Uterine smooth muscle cell (primary cell): ENCODE results near the gene TSLP. TPM values are rescaled to one million over a fixed set of nuclear protein-coding genes. Genes with fewer than 3 reads are reported as not detected.

Experiments used
- total RNA-seq: library from RNA; depleted of rRNA; stranded (reverse); fragments of >200 nt; gene quantifications from 2 replicates; pipeline ENCODE4 v1.2.3, GENCODE V29; 2014

Gene TSLP
- 2.5 and 3.1 TPM in 2 replicates for total RNA-seq

GRCh38 chr5:111071413-111071812 lies at the start of gene TSLP:
Gene TSLP, plus strand, starts transcription at chr5:111071713. Its CDS starts 178 bp downstream, at chr5:111071891.

GRCh38 chr5:111092062-111092853 lies 20.7 kb downstream of the TSLP start, which contains the start of gene WDR36:
Gene WDR36, plus strand, starts transcription at chr5:111092348. Its CDS starts 109 bp downstream, at chr5:111092457.

Other genes starting within 250 kb of the TSLP start
- gene WDR36, start 20.6 kb downstream of the TSLP start, total RNA-seq = 76.6 and 91.0 TPM in 2 replicates
- gene CAMK4, start 152.7 kb downstream of the TSLP start, total RNA-seq = 5.0 and 10.8 TPM in 2 replicates